ENCODE results near the gene BNC2.
"Not testable (repeated sequence)": the region's sequence is repeated elsewhere in the genome, so short reads cannot be mapped to it uniquely, and the experiment has no call there.

BNC2 gene

GRCh38 chr9:16542290-16542689 lies 328.2 kb downstream of the BNC2 start:
- DNase-seq (ENCODE audit: insufficient read length) (no peak), FAIRE-seq (no peak)
- TF ChIP-seq POLR2A (IDR thresholded peaks at IDR 0.05; ENCODE audit: low read depth, low read length) (no peak), TAF1 (IDR thresholded peaks at IDR 0.05; ENCODE audit: borderline replicate concordance, low read depth, low read length) (no peak), POLR2AphosphoS5 (IDR thresholded peaks at IDR 0.05; ENCODE audit: low read depth, low read length) (no peak)

- FAIRE-seq (no peak), DNase-seq (ENCODE audit: insufficient read length) (no peak)
- TF ChIP-seq POLR2A (IDR thresholded peaks at IDR 0.05; ENCODE audit: low read depth, low read length): no peak
- TF ChIP-seq POLR2AphosphoS5 (IDR thresholded peaks at IDR 0.05; ENCODE audit: low read depth, low read length): no peak
- no peak for TF ChIP-seq TAF1 (IDR thresholded peaks at IDR 0.05; ENCODE audit: borderline replicate concordance, low read depth, low read length)
Observed at GRCh38 chr9:16540743-16541613, 329.5 kb downstream of the BNC2 start.

DNA sequence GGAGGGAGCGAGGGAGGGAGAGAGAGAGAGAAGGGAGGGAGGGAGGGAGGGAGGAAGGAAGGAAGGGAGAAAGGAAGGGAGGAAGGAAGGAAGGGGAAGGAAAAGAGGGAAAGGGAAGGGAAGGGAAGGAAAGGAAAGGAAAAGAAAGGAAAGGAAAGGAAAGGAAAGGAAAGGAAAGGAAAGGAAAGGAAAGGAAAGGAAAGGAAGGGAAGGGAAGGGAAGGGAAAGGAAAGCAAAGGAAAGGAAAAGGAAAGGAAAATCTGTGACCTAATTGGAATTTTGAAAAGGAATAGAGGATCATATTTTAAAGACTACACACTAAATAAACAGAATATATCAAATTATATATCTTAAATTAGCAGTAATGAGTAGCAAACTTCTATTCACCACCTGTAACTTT lies 330.8 kb downstream of the BNC2 start:
- not testable (repeated sequence) for DNase-seq (ENCODE audit: insufficient read length); FAIRE-seq

DNA sequence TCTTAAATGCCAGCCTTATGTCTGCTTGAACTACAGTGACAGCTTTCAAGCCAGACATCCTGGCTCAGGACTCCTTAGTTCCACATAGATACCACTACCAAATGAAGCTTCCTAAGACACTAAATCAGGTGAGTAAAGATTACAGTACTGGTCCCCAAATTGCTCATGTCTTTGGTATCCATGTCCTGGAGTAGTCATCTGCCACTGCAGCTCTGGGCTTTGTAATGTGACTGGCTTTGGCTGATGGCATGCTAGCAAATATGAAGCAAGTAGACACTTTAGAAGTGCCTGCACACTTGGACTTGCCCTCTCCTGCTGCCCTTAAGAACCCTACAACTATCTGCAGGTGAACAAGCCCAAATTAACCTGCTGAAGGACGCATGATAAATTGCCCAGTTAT lies 334.9 kb downstream of the BNC2 start:
- TF ChIP-seq POLR2A (IDR thresholded peaks at IDR 0.05; ENCODE audit: low read depth, low read length) (no peak), TAF1 (IDR thresholded peaks at IDR 0.05; ENCODE audit: borderline replicate concordance, low read depth, low read length) (no peak), POLR2AphosphoS5 (IDR thresholded peaks at IDR 0.05; ENCODE audit: low read depth, low read length) (no peak)
- FAIRE-seq: no peak
- no peak for DNase-seq (ENCODE audit: insufficient read length)

GRCh38 chr9:16532681-16533450 lies 337.6 kb downstream of the BNC2 start:
- no peak for TF ChIP-seq POLR2AphosphoS5 (IDR thresholded peaks at IDR 0.05; ENCODE audit: low read depth, low read length)
- no peak for DNase-seq (ENCODE audit: insufficient read length)
- no peak for FAIRE-seq

- peak; percentile 42 for FAIRE-seq
- no peak for DNase-seq (ENCODE audit: insufficient read length)
- TF ChIP-seq POLR2A (IDR thresholded peaks at IDR 0.05; ENCODE audit: low read depth, low read length): no peak
- TF ChIP-seq POLR2AphosphoS5 (IDR thresholded peaks at IDR 0.05; ENCODE audit: low read depth, low read length): no peak
- no peak for TF ChIP-seq TAF1 (IDR thresholded peaks at IDR 0.05; ENCODE audit: borderline replicate concordance, low read depth, low read length)
Observed at GRCh38 chr9:16532272-16532671, 338.2 kb downstream of the BNC2 start.

GRCh38 chr9:16530669-16531642 lies 339.5 kb downstream of the BNC2 start:
- TF ChIP-seq POLR2AphosphoS5 (IDR thresholded peaks at IDR 0.05; ENCODE audit: low read depth, low read length): no peak
- no peak for TF ChIP-seq POLR2A (IDR thresholded peaks at IDR 0.05; ENCODE audit: low read depth, low read length)
- TF ChIP-seq TAF1 (IDR thresholded peaks at IDR 0.05; ENCODE audit: borderline replicate concordance, low read depth, low read length): no peak
- no peak for DNase-seq (ENCODE audit: insufficient read length)
- FAIRE-seq: peak; percentile 68

- FAIRE-seq: no peak
Observed at GRCh38 chr9:16527573-16527972, 342.9 kb downstream of the BNC2 start.

DNA sequence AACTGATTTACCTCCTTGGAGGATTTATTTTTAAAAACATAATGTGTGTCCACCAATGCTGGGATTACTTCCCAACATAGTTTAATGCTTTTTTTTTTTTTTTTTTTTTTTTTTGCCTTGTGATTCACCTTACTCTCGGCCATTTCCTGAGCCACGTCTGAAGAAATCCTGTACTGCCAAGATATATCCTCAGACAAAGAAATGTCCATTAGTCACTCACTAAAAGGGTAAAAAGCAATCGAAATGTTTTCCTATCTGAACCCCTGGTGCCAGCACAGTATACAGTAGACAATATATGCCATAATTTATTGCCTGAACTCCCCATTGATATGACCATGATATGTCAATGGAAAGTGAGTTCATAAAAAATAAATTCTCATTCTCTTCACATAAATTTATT lies 344.1 kb downstream of the BNC2 start:
- TF ChIP-seq POLR2AphosphoS5 (IDR thresholded peaks at IDR 0.05; ENCODE audit: low read depth, low read length) (no peak), TAF1 (IDR thresholded peaks at IDR 0.05; ENCODE audit: borderline replicate concordance, low read depth, low read length) (no peak), POLR2A (IDR thresholded peaks at IDR 0.05; ENCODE audit: low read depth, low read length) (no peak)
- DNase-seq (ENCODE audit: insufficient read length) (no peak), FAIRE-seq (no peak)

More at GRCh38 chr9:16527573-16527972, 342.9 kb downstream of the BNC2 start:
- TF ChIP-seq TAF1 (IDR thresholded peaks at IDR 0.05; ENCODE audit: borderline replicate concordance, low read depth, low read length): no peak
- no peak for TF ChIP-seq POLR2AphosphoS5 (IDR thresholded peaks at IDR 0.05; ENCODE audit: low read depth, low read length)
- TF ChIP-seq POLR2A (IDR thresholded peaks at IDR 0.05; ENCODE audit: low read depth, low read length): no peak
- no peak for DNase-seq (ENCODE audit: insufficient read length)

- TF ChIP-seq POLR2A (IDR thresholded peaks at IDR 0.05; ENCODE audit: low read depth, low read length) (no peak), TAF1 (IDR thresholded peaks at IDR 0.05; ENCODE audit: borderline replicate concordance, low read depth, low read length) (no peak), POLR2AphosphoS5 (IDR thresholded peaks at IDR 0.05; ENCODE audit: low read depth, low read length) (no peak)
- no peak for FAIRE-seq
- DNase-seq (ENCODE audit: insufficient read length): no peak
Observed at GRCh38 chr9:16524823-16525222, 345.6 kb downstream of the BNC2 start.

DNA sequence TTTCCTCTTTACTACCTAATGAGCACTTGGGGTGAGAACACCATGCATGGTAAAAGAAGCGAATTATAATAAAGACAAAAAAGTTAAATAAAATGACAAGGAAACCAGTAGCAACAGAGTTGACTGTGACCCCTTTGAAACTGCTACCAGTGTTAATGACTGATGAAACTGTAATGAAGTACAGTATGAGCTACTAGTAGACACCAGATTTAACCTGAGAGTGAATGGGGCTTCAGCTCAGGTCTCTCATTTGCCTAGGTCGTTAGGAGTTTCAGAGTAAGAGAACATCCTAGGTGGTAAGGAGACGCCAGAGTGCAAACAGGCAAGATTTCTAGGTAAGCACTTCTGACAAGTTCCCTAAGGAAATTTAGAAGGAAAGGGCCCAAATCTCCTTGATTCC lies 346.4 kb downstream of the BNC2 start:
- FAIRE-seq (no peak), DNase-seq (ENCODE audit: insufficient read length) (no peak)
- TF ChIP-seq POLR2A (IDR thresholded peaks at IDR 0.05; ENCODE audit: low read depth, low read length) (no peak), TAF1 (IDR thresholded peaks at IDR 0.05; ENCODE audit: borderline replicate concordance, low read depth, low read length) (no peak), POLR2AphosphoS5 (IDR thresholded peaks at IDR 0.05; ENCODE audit: low read depth, low read length) (no peak)

Data from GM12892 (cell line).